ENCODE measurements around the gene KDM8.

The KDM8 gene

DNA sequence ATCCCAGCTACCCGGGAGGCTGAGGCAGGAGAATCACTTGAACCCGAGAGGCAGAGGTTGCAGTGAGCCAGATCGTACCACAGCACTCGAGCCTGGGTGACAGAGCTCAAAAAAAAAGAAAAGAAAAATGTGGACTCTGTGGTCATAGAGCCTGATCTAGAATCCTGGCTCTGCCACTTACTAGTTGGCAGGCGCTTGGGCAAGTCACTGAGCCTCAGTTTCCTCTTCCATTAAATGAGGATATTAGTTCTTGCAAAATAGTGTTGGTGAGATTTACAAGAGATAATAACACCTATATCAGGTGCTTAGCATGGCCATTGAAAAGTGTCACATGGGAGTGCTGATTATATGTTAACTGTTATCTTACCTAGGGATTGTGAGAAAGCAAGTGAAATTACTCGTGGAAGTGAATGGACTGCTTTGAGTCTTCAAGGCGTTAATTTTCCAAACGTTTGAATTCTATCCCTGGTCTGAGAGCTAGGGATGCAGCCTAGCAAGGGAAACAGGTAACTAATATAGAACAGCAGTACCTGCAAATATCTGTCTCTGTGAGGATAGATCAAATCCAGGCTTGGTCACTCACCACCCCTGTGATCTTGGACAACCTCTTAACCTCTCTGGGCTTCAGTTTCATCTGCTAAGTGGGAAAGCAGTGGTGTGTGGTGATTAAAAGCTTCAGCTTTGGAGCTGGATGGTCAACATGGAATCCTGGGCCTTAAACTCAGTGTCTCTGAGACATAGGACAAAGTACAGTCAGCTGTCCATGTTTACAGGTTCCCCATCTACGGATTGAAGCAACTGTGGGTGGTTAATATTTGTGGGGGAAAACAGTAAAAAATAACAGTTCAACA is 66.2 kb downstream of the KDM8 start:
- DNase-seq (ENCODE audit: low read depth): no peak

GRCh38 chr16:27270349-27270748 is 67.0 kb downstream of the KDM8 start:
- DNase-seq (ENCODE audit: low read depth): no peak
